ENCODE measurements around the gene FYB2. TPM values are rescaled to one million over a fixed set of nuclear protein-coding genes. Genes with fewer than 3 reads are reported as not detected.

The FYB2 gene
- total RNA-seq, 1 experiment from 2014 or later: not detected

DNA sequence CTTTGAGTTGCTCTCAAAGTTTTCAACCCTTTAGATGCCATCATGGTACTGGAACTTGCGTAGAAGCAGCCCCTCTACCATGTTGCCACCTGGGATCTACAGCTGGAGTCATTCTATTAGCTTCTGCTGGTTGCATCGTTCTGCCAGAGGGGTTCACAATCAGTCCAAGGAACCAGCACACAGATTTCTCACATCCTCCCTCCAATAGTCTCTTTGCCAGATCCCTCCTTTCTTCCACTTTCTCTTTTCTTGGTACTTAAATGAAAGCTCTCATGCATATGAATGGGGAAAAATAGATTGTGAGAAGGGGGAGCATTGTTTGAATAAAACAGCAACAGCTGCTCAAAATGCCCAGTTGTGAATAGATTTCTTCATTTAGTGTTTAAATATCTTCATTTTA is 31.2 kb upstream of the FYB2 start:
- H3K9me3 Mint-ChIP-seq (ENCODE audit: unreplicated experiment): no peaks in the 10 kb centered on the region
- H3K4me3 Mint-ChIP-seq (ENCODE audit: unreplicated experiment): no peak overlapping the region
- no TSS peak for BruUV-seq (replicated peaks)
- ChIA-PET POLR2A (no interaction called here), CTCF (no interaction called here)
- no peaks in the 10 kb centered on the region for H3K4me1 Mint-ChIP-seq (ENCODE audit: insufficient read depth, unreplicated experiment)
- DNase-seq (ENCODE audit: unreplicated experiment): no peak
- TF ChIP-seq, protein P1, sequence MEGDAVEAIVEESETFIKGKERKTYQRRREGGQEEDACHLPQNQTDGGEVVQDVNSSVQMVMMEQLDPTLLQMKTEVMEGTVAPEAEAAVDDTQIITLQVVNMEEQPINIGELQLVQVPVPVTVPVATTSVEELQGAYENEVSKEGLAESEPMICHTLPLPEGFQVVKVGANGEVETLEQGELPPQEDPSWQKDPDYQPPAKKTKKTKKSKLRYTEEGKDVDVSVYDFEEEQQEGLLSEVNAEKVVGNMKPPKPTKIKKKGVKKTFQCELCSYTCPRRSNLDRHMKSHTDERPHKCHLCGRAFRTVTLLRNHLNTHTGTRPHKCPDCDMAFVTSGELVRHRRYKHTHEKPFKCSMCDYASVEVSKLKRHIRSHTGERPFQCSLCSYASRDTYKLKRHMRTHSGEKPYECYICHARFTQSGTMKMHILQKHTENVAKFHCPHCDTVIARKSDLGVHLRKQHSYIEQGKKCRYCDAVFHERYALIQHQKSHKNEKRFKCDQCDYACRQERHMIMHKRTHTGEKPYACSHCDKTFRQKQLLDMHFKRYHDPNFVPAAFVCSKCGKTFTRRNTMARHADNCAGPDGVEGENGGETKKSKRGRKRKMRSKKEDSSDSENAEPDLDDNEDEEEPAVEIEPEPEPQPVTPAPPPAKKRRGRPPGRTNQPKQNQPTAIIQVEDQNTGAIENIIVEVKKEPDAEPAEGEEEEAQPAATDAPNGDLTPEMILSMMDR (IDR thresholded peaks at IDR 0.05; ENCODE audit: unreplicated experiment): no peak
- H3K27me3 Mint-ChIP-seq (ENCODE audit: insufficient read depth, unreplicated experiment): peaks cover 13% of the 10 kb centered on the region
- H3K36me3 Mint-ChIP-seq (ENCODE audit: insufficient read depth, unreplicated experiment): peaks cover 4% of the 10 kb centered on the region
- intact Hi-C loops (cut with micrococcal nuclease): no loop called here
- no peak overlapping the region for H3K27ac Mint-ChIP-seq (ENCODE audit: low read depth, unreplicated experiment)

DNA sequence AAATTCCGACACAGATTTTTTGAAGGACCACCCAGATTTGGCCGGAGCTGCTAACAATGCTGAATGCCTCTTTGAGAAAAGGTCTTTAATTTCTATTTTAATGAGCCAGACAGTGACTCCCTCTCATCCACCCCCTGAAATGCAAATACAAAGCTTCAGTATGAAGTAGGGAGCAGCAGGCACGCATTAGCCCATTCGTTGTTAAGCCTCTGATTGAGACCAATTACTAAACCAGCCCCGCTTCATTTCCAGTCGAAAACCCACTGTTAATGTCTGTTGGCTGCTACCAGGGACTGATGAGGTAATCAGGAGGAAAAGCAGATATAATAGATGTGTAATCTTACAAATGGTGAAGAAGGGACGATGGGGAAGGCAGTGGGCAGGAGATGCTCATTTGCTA is 30.5 kb upstream of the FYB2 start:
- DNase-seq (ENCODE audit: unreplicated experiment): no peak
- no peaks in the 10 kb centered on the region for H3K9me3 Mint-ChIP-seq (ENCODE audit: unreplicated experiment)
- peaks cover 13% of the 10 kb centered on the region for H3K27me3 Mint-ChIP-seq (ENCODE audit: insufficient read depth, unreplicated experiment)
- TF ChIP-seq, protein P1 (IDR thresholded peaks at IDR 0.05; ENCODE audit: unreplicated experiment): no peak
- CTCF ChIA-PET: interaction anchor here (0.6 kb wide), 1 partner anchor 211 kb away, joined by 5 read pairs; no protein-coding TSS in a partner anchor
- H3K36me3 Mint-ChIP-seq (ENCODE audit: insufficient read depth, unreplicated experiment): peaks cover 4% of the 10 kb centered on the region
- no peak overlapping the region for H3K27ac Mint-ChIP-seq (ENCODE audit: low read depth, unreplicated experiment)
- intact Hi-C loops (cut with micrococcal nuclease): no loop called here
- no peak overlapping the region for H3K4me3 Mint-ChIP-seq (ENCODE audit: unreplicated experiment)
- no TSS peak for BruUV-seq (replicated peaks)
- POLR2A ChIA-PET: no interaction called here
- H3K4me1 Mint-ChIP-seq (ENCODE audit: insufficient read depth, unreplicated experiment): no peaks in the 10 kb centered on the region

DNA sequence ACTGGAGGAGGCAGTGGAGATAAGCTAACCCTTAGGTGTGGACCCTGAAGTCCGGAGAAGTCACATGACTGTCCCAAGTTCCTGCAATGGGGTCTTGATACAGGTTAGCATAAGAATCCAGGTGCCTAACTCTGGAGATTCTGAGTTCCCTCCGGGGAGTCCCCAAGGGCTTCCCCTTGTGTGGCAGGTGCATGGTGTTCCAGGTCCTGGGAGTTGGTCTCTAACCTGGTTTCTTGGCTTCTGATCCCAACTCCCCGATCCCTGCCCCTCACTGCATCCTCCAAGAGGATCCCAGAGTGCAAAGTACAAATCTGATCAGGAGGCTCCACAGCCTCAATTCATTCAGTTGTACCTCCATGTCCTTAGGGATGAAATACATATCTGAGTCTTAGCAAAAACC is 26.1 kb upstream of the FYB2 start:
- Mint-ChIP-seq H3K27ac (ENCODE audit: low read depth, unreplicated experiment) (no peak overlapping the region), H3K36me3 (ENCODE audit: insufficient read depth, unreplicated experiment) (no peaks in the 10 kb centered on the region), H3K4me1 (ENCODE audit: insufficient read depth, unreplicated experiment) (no peaks in the 10 kb centered on the region), H3K9me3 (ENCODE audit: unreplicated experiment) (no peaks in the 10 kb centered on the region), H3K4me3 (ENCODE audit: unreplicated experiment) (no peak overlapping the region), H3K27me3 (ENCODE audit: insufficient read depth, unreplicated experiment) (no peaks in the 10 kb centered on the region)
- TF ChIP-seq, protein P1 (IDR thresholded peaks at IDR 0.05; ENCODE audit: unreplicated experiment): no peak
- CTCF ChIA-PET: interaction anchor here (0.7 to 1.2 kb wide), 2 partner anchors 14 to 1201 kb away, joined by 3 to 6 read pairs; no protein-coding TSS in a partner anchor
- POLR2A ChIA-PET: no interaction called here
- DNase-seq (ENCODE audit: unreplicated experiment): no peak
- BruUV-seq (replicated peaks): no TSS peak
- intact Hi-C loops (cut with micrococcal nuclease): no loop called here

- POLR2A ChIA-PET: no interaction called here
- Mint-ChIP-seq H3K36me3 (ENCODE audit: insufficient read depth, unreplicated experiment) (no peaks in the 10 kb centered on the region), H3K4me1 (ENCODE audit: insufficient read depth, unreplicated experiment) (no peaks in the 10 kb centered on the region), H3K9me3 (ENCODE audit: unreplicated experiment) (no peaks in the 10 kb centered on the region), H3K4me3 (ENCODE audit: unreplicated experiment) (no peak overlapping the region), H3K27ac (ENCODE audit: low read depth, unreplicated experiment) (no peak overlapping the region), H3K27me3 (ENCODE audit: insufficient read depth, unreplicated experiment) (no peaks in the 10 kb centered on the region)
- CTCF ChIA-PET: interaction anchor here (0.7 to 1.1 kb wide), 2 partner anchors 13 to 1202 kb away, joined by 3 to 4 read pairs; no protein-coding TSS in a partner anchor
- BruUV-seq (replicated peaks): no TSS peak
- intact Hi-C loops (cut with micrococcal nuclease): no loop called here
- no peak for DNase-seq (ENCODE audit: unreplicated experiment)
- TF ChIP-seq, protein P1 (IDR thresholded peaks at IDR 0.05; ENCODE audit: unreplicated experiment): no peak
Measured at GRCh38 chr1:56844545-56845136, 25.4 kb upstream of the FYB2 start.

All from MCF 10A (cell line).